NCI-H1930 (cell line): Measurements from ENCODE around the gene CXCL14.

Experiments
- DNase-seq, 2 experiments: peaks; one replicate each; lab custom pipeline; 2025; lab: John Stamatoyannopoulos, UW

CXCL14 gene

DNA sequence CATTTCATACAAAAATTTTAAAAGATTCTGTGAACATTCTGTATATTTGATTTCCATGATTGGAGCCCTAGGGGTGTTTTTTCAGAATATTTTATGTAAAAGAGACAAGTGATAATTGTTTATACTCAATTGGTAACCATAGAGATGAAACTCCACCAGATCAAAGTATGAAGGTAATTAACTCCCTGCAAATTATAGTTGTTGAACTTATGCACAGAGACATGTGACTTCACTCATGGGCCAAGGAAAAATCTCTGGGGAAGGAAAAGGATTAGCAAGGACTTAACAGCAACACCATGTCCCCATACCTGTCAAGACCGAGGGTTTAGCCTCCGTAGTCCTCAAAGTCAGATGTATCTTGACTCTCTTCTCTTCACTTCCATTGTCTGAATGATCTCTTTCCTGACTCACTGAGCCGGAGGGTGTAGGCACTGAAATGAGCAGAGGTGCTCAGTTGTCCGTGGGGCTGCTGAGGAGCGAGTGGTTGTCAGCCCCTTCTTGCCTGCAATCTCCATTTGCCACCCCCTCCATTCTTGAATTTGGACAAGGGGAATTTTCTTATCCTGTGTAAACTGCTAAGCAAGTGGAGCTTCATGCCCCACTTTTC lies 17.5 kb upstream of the CXCL14 start:
- DNase-seq, result no peak

DNA sequence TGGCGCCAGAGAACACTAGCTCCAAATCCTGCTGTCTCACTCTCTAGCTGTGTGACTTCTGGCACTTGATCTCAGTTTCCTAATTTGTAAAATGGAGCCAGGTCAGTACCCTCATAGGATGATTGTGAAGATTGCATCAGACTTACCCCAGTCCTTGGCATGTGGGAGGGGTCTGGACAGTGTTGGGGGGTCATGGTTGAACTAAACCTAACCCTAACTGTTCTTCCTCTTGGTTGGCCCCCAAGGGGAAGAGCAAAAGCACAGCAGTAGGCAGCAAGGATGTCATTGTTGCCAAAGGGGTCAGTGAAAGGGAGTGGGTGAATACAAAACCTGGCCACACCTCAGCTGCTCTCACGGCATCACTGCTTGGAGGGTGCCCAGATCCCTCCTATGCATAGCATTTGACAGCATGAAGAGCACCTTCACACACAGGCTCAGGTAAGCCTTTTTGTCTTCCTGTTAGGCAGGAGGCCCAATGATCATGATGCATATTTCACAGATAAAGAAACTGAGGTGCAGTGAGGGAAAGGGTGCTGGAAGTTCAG lies 15.7 kb upstream of the CXCL14 start:
- DNase-seq, result no peak

DNA sequence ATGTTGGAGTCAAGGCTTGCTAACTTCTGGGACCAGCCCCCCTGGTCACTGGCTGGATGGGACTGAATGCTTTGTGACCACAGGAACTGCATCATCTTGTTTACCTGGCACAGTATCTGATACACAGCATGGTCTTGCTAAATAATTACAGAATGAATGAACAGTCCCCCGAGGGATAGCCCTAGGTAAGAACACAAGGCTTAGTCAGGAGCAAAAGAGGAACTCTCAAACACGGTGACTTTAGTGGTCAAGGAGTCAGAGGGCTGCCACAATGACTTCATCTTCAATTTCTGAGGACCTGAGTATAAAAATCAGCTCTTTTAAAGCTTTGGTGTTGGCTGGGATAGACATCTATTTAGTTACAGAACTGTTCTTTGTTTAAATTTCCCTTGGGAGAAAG lies 15.1 kb upstream of the CXCL14 start:
- no peak for DNase-seq

DNA sequence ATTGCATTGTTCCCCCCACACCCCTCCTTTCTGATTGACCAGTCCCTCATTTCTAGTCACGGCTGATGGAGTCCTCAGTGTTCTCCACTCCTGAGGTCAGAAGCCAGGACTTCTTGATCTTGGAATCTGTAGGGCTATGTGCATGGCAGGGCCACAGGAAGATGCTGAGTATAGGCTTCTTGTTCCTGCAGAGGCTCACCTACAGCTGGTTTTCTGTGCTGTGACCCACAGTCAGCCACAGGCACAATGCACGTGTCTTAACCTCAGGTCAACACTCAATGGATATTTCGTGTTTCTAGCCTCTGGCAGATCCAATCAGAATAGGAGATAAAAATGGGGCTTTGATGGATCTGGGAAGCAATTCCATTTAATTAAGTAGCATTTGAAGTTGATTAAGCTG lies 14.3 kb upstream of the CXCL14 start:
- no peak for DNase-seq

DNA sequence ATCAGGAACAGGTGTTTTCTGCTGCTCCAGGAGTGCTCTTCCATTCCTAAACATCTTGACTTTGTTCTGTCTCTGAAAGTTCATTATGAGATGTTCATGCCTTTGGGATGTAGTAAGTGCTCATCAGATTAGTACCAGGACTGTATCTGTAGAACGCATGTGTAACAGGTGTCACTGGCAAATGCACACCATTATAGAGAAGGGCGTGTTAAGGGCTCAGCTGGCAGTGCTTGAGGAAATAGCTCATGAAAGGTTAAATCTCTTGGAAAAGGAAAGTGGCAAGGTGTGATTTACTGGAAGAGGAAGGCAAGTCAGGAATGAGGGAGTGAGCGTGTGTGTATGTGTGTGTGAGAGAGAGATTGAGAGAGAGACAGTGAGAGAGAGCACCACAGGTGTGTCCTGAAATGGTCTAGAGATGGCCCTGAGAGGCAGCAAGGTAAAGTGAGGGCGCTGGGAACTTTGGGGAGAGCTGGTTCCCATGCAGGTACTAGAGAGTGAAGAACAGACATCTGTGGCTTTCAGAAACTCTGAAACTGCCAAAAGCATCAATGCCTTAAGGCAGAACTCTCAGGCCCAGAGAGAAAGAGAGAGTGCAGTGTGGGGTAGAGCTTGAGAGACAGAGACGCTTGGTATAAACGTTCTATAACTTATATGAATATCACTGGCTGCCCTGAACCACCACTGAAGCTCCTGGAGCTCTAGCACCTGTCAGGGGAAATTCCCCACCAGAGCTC lies 13.7 kb upstream of the CXCL14 start:
- no peak for DNase-seq

DNA sequence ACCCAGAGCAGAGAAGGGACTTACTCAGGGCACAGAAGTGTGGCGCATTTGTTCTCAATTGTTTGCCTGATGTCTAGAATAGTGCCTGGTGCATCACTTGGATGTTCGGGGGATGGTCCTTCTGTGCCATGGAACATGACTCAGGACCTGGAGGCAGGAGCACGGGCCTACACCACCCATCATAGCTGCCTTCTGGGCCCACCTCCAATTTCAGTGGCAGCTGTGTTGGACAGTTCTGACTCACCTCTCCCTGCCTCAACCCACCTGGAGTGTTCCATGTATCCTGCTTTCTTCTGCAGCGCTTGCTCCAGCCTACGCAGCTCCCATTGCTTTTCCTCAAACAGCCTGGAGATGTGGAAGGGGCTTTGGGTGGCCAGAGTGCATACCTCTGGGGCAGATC lies 12.5 kb upstream of the CXCL14 start:
- DNase-seq, result no peak

DNA sequence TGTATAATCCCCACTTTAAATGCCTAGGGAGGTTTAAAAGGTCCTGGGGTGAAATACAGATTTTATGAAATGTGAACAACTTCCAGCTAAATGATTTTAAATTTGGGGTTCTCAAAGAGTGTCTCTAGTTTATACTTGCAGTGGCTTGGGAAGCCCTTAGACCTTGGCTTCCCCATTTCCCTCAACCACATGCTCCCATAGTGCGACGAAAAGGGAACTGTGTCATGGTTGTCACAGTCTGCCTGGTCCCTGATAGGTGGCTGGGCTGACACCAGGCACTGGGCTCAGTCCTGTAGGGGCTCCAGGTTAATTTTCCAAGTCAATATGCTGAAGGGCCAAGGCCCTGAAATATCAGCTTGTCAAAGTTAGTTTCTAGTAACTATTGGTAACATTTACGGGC lies 10.4 kb upstream of the CXCL14 start:
- DNase-seq, result no peak

DNA sequence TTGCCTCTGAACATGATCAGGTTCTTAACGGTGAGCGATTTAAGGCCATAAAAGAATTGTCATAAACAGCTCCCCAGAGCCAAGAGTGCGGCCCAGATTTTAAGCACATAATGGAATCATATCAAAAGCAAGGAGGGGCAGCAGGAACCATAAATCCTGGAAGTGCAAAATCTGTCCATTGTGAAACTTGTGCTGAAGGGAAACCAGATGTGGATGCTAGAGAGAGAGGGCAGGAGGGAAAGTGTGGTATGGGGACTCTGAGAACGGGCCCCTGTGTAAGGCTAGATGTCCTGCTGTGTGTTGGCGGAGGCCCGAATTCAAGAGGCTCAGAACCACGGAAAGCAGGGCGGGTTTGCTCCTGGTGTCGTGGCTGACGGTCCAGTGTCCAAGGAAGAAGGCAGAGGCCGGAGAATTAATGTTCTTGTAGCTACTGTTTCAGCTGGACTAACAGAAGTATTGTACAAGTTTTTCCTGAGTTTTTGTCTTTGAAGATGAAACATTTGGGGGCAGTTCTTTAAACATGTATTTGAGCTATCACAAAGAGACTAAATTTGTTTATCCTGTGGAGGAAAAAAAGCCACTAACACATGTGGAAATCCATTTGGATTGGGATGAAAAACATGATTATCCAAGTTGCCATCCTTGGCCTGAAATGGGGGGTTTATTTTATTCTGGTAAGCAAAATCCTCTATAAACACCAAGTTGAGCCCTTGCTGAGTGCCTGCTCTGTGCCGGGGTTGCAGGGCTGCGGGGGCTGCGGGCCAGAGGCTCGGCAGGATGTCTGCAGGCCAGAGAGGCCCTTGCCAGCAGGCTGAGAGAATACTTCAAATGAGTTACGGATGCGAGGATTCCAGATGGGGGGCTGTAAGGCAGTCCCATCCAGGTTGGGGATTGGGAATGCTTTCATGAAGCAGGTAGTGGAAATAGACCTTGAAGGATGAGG lies 9.2 kb upstream of the CXCL14 start:
- no peak for DNase-seq

DNA sequence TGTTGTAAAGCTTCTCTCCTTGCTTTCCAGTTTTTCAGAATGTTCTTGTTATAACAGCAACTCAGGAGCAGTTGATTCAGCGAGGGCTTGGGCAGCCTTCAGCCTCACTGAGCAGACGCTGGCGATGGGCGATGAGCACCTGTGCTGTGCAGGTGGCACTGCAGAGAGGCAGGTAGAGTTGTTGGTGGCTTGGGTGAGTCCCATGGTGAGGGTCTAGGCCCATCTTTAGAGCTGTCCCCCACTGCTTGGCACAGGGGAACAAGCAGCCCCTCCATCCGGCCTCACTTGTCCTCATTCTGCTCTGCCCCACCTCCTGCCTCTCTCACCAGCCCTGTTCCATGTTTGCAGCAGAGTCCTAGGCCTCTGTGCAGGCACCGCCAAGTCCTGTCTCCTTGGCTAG lies 6.1 kb upstream of the CXCL14 start:
- no peak for DNase-seq

DNA sequence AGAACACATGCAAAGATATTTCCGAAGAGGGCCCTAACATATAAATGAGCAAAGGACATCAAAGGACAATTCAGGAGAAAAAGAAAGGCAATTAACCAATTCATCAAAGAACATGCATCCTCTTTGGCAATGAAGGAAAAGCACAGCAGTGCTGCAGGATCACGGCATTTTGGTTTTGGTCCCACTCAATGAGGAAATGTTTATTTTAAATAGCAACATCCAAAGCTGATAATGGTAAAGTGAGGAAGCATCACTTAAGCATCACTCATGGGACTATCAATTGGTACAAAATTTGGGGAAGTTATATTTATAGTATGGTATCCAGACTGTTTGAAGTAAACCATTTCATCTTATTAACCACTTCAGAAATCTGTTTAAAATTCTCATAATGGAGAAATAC lies 5.5 kb upstream of the CXCL14 start:
- no peak for DNase-seq

DNA sequence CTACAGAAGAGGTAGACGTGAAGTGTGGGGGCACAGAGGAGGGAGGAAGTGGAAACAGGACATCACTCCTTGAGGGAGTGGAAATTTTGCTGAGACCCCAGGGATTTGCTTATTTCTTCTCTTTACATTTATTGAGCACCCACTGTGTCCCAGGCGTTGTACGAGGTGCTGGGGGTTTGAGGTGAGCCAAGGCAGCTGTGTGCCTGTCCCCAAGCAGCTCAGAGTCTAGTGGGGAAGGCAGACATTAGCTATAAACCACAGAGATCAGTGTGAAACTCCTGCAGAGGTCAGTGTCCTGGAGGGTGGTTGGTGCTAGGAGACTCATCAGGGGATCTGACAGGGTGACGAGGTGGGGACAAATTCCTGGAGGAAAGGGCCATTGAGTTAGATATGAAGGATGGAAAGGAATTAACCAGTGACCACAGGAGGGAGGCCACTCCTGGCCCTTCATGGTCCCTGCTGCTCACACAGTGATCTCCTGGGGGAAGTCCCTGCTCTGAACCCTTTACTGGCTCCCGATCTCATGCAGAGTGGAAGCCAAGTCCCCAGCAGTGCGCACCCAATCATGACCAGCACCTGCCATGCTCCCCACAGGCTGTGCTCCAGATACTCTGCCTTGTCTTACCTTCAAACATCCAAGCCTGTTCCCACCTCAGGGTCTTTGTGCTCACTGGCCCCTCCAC lies 3.4 kb upstream of the CXCL14 start:
- no peak for DNase-seq

DNA sequence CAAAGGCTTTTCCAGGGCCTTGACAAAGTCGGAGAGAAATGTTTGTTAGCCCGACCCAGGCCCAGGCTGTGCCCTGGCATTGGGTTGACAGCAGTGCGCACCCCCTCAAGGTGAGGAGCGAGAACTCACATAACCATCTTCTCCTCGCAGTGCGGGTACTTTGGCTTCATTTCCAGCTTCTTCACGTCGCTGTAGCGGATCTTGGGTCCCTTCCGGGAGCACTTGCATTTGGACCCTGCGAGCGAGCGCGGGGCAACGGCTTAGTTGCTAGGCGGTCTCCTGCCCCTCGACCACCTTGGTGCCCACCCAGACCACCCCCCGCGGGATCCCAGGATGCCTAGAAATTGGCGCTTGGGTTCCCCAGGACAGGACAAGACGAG lies 496 bp downstream of the CXCL14 start:
- DNase-seq, result no peak

DNA sequence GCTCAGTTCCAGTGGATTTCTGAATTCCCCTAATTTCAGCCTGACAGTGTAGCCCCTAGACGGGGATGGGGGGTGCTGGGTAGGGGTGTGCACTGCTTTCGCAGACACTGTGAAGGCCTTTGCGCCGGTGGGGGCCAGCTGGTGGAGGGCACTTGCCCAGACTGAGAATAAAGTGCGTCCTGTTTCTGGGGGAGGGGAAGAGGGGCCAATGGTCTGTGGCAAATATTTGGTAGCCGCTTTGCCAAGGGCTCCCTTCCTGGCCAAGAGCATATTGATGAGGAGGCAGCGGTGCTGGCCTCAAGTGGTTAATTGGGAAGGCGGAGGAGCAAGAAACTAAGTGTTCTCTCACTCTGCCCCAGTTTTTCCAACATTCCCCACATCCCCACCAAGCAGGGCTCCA lies 1.4 kb downstream of the CXCL14 start:
- DNase-seq, result no peak

DNA sequence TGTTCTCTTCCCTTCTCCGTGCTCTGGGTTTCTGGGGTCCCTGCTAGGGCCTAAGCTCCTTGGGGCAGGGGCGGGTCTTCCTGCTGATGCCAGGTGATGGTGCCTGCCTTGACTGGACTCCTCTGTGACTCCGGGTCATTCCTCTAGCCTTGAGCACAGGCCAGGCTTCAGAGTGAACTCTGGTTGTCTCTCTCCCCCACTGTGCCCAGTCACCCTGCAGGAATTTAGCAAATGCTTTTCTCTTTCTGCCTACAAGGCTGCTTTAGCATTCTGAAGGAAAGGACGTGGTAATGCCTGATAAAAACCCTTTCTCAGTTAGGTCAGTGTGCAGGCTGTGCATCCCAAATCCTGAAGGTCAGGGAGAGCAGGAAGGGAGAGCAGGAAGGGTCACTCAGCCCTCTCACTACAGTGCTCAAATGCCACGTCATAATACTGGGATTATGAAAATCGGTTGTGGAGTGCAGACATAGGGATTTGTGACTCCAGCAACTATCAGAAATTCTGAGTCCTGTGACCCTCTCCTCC lies 2.7 kb downstream of the CXCL14 start:
- no peak for DNase-seq

DNA sequence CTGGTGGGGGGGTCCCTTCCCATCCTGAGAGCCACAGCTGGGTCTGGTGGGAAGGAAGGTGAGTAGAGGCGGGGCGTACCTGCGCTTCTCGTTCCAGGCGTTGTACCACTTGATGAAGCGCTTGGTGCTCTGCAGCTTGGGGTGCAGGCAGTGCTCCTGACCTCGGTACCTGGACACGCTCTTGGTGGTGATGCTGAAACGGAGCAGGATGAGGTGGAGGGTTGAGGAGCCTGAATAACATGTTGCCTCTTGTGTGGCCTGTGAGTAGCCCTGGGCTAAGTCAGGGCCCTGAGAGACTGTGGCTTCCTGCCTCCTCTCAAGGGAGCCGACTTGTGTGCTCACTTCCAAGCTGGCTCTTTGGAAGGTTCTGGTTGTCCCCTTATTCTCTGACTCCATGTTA lies 4.3 kb downstream of the CXCL14 start:
- DNase-seq, result no peak

DNA sequence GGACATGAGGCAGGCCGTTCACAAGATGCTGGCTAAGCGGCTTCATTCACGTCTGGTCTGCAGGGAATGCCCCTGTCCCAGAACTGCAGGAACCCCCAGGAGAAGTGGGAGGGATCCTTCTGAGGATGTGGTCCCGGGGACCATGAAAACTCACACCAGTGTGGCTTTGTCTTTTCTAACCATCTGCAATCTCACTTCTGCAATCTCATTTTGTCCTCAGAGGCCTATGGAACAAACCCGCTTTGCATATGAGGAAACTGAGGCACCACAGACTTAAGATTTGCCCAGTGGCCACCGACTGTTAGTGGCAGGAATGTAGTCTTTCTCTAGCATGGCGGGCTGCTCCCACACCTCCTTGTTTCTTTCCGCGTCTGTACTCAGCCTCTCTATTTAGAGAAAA lies 6.9 kb downstream of the CXCL14 start:
- DNase-seq, result no peak

DNA sequence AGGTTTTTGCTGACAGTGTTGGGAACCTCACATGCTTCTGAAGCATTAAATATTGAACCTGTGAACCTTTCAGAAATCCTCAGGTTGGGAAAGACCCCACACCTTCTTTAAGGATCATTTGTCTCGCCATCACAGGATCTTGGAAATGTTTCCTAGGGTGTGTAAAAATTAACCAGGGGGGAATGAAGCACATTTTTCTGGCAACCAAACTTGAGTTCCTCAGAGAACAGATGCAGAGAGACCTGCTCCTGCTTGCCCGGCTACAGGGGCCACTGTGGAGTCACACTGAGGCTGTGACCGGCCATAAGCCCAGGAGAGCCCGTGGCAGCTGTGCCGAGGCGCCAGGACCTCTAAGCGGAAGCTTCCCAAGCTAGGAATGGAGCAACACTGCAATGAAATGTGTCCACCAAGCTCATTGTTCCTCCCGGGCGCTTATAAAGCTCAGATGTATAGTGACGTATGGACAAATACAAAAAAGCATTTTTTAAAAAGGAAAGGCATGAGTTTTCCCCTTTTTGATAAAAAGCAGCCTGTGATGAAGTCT lies 7.7 kb downstream of the CXCL14 start:
- no peak for DNase-seq

DNA sequence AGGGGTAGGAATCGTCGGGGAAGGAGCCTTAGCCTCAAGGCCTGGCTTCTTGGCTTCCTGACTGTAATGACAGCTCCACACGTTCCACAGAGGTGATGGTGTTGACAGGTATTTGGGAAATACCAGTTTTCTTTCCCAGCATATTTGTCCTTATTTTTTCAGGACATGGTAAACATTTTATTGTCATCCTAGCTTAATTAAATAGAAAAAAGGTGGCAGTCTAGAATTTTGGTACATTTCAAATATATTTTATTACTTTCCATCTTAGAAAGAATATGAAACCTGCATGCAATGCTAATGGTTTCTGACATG lies 8.4 kb downstream of the CXCL14 start:
- DNase-seq, result no peak

DNA sequence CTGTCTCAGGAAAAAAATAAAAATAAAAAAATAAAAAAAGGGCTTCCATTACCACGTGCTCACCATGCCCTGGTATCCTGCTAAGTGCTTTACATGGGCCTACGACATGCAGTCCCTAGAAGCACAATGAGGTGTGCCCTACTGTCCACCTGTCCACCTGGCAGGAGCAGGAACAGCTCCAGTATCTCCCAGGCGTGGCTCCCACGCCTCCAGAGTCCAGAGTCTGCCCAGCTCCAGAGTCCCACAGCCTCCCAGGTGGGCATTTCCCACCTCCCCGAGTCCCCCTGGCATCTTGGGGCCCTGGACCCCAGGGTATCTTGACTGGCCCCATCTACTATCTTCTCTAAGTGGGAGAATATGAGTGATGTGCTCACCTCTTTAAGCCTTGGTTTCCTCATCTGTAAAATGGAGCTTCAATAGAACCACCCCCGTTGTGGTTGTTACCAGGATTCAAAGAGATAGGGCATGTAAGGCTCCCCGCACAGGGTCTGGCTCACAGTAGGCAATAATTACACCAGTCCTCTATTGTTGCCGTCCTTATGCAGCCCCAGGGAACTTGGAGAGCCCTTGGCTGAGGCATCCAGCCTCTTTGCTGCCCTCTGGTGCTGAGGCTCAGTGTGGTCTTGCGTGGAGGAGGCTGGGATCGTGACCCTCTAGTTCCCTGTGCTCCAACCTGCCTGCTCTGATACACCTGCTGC lies 8.9 kb downstream of the CXCL14 start:
- no peak for DNase-seq

DNA sequence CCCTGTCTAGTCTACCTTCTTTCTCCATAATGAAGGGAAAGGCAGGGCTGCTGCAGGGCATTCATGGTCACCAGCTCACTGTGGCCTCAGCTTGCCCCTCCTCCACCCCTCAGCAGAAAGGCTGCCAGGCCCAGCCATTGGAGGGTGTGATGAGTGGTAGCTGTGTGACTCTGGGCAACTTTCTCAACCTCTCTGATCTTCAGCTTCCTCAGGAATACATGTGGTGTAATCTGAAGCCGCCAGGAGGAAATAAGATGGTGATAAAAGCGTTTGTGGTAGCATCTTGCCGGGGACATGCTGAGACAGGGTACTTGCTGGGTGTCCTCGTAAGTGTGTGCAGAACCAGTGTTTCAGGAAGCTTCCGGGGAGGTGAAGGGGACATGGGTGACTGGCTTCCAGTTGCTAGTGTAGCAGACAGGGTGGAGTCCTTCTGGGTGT lies 9.8 kb downstream of the CXCL14 start:
- DNase-seq, result no peak

DNA sequence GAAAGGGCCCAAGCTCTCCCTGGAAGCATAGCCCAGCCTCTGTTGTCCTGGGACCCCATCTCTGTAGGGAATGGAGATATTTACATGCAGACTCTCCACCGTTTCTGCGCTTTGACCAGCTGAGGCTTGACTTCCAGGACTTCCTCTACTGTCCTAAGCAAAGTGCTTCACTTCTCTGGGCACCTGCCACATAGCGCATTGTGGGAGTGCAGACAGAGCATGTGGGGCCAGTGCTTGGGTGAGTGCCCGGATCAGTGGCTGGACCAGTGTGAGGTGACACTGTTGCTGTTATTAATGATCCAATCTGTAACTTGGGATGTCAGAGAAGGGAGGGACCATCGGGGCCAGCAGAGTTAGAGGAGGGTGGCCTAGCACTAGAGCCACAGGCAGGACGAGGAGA lies 10.5 kb downstream of the CXCL14 start:
- DNase-seq, result no peak
